SK-N-SH (cell line): ENCODE measurements around the gene CBX3. TPM values are rescaled to one million over a fixed set of nuclear protein-coding genes. Genes with fewer than 3 reads are reported as not detected.

Experiments used
- CTCF ChIA-PET: fragments of 300-600, 350-600 bp; formaldehyde crosslinking; extraction: SDS; loops from one replicate; lab custom pipeline; 2021; lab: Yijun Ruan, JAX
- POLR2A ChIA-PET: fragments of 350-600 bp; sonication (Branson Sonifier 250); formaldehyde crosslinking; extraction: SDS; loops from one replicate; lab custom pipeline; 2020; ENCODE audit warnings: antibody characterized with exemption, inconsistent platforms; lab: Yijun Ruan, JAX
- DNase-seq: peaks from one replicate; pipeline ENCODE4 v3.0.0; 2012
- H2AFZ ChIP-seq: fragments of 200-600 bp; sonication (generic); 2 replicates; pipeline ENCODE4 v1.8.1; 2016; ENCODE audit warnings: antibody characterized with exemption, mild to moderate bottlenecking, low read depth
- H3F3A ChIP-seq: fragments of 200-600 bp; sonication (generic); replicated peaks from 2 replicates; pipeline ENCODE3; 2016; ENCODE audit warnings: antibody characterized with exemption, mild to moderate bottlenecking; ENCODE audit not compliant: insufficient read depth
- H3K27ac ChIP-seq, 2 experiments: fragments of 200-500 bp in 1 of 2; fragments of 200-600 bp in 1 of 2; sonication (Bioruptor generic) in 1 of 2; sonication (generic), shearing (Covaris generic) in 1 of 2; 2 replicates each; pipeline versions ENCODE4 v1.5.1 to v1.6.1; 2014 to 2016; ENCODE audit warnings: low read depth in 2 of 2, inconsistent platforms in 1 of 2, low read length in 1 of 2, mild to moderate bottlenecking in 1 of 2, mixed read lengths in 1 of 2
- H3K27me3 ChIP-seq: fragments of 200-600 bp; sonication (generic), shearing (Covaris generic); 2 replicates; pipeline ENCODE4 v1.6.1; 2016; ENCODE audit warnings: mixed run types; ENCODE audit not compliant: insufficient read depth
- H3K36me3 ChIP-seq, 2 experiments: fragments of 200-500 bp in 1 of 2; fragments of 200-600 bp in 1 of 2; sonication (Bioruptor generic) in 1 of 2; sonication (generic) in 1 of 2; replicated peaks in 1 of 2; 2 replicates each; pipeline versions ENCODE3 to v1.5.1; 2014 to 2016; ENCODE audit warnings: low read length in 1 of 2, mild to moderate bottlenecking in 1 of 2; ENCODE audit not compliant: insufficient read depth in 2 of 2, control insufficient read depth in 1 of 2
- H3K4me1 ChIP-seq, 2 experiments: fragments of 200-500 bp in 1 of 2; fragments of 200-600 bp in 1 of 2; sonication (Bioruptor generic) in 1 of 2; sonication (generic), shearing (Covaris generic) in 1 of 2; 2 replicates each; pipeline versions ENCODE4 v1.5.1 to v1.6.1; 2014 to 2016; ENCODE audit warnings: low read depth in 1 of 2, low read length in 1 of 2, mixed run types in 1 of 2; ENCODE audit not compliant: insufficient read depth in 2 of 2, control insufficient read depth in 1 of 2
- H3K4me2 ChIP-seq: fragments of 200-600 bp; sonication (generic), shearing (Covaris generic); 2 replicates; pipeline ENCODE4 v1.6.1; 2017; ENCODE audit warnings: mixed run types
- H3K4me3 ChIP-seq, 2 experiments: fragments of 200-500 bp in 1 of 2; fragments of 200-600 bp in 1 of 2; sonication (Bioruptor generic) in 1 of 2; sonication (generic), shearing (Covaris generic) in 1 of 2; 2 replicates each; pipeline versions ENCODE4 v1.5.1 to v1.8.1; 2014 to 2016; ENCODE audit warnings: low read depth in 2 of 2, inconsistent platforms in 1 of 2, low read length in 1 of 2, mild to moderate bottlenecking in 1 of 2, mixed read lengths in 1 of 2, moderate library complexity in 1 of 2
- H3K79me2 ChIP-seq: fragments of 200-600 bp; sonication (generic); 2 replicates; pipeline ENCODE4 v1.8.1; 2017; ENCODE audit warnings: mild to moderate bottlenecking; ENCODE audit not compliant: insufficient read depth
- H3K9ac ChIP-seq: fragments of 200-600 bp; sonication (generic); 2 replicates; pipeline ENCODE4 v1.6.1; 2017; ENCODE audit warnings: mixed run types
- H3K9me2 ChIP-seq: fragments of 200-600 bp; sonication (generic); 2 replicates; pipeline ENCODE4 v1.6.1; 2017; ENCODE audit warnings: mixed run types
- H3K9me3 ChIP-seq: fragments of 200-600 bp; sonication (generic); 2 replicates; pipeline ENCODE4 v1.6.1; 2017; ENCODE audit warnings: mixed run types, mild to moderate bottlenecking, moderate library complexity
- H4K20me1 ChIP-seq: fragments of 200-600 bp; sonication (generic); 2 replicates; pipeline ENCODE4 v1.6.1; 2017; ENCODE audit warnings: mild to moderate bottlenecking, mixed run types; ENCODE audit not compliant: insufficient read depth
- CHD2 ChIP-seq: fragments of 150-350 bp; IDR thresholded peaks from 2 replicates; pipeline ENCODE4 v1.6.1; 2018; ENCODE audit warnings: low read length; ENCODE audit not compliant: partially characterized antibody
- CTCF ChIP-seq: fragments of 200-600 bp; sonication (generic); IDR thresholded peaks from 2 replicates; pipeline ENCODE4 v1.6.1; 2017; ENCODE audit warnings: antibody characterized with exemption, mild to moderate bottlenecking, moderate library complexity
- ELF1 ChIP-seq: IDR thresholded peaks from 2 replicates; pipeline ENCODE4 v1.4.0; 2012
- EP300 ChIP-seq, 2 experiments: IDR thresholded peaks; 2 replicates each; pipeline versions ENCODE4 v1.4.0 to v1.6.1; 2012; ENCODE audit warnings: borderline replicate concordance in 1 of 2, low read depth in 1 of 2, low read length in 1 of 2
- FOXM1 ChIP-seq: IDR thresholded peaks from 2 replicates; pipeline ENCODE4 v1.4.0; 2012; ENCODE audit warnings: low read depth, mild to moderate bottlenecking
- GATA2 ChIP-seq: sonication (generic); formaldehyde crosslinking; IDR thresholded peaks from 2 replicates; pipeline ENCODE4 v1.5.0; 2020; ENCODE audit warnings: mild to moderate bottlenecking, missing genetic modification reagents
- IRF3 ChIP-seq: fragments of 150-350 bp; IDR thresholded peaks from 2 replicates; pipeline ENCODE4 v1.6.1; 2016; ENCODE audit warnings: mild to moderate bottlenecking, low read depth, low read length
- JUND ChIP-seq: IDR thresholded peaks from 2 replicates; pipeline ENCODE4 v1.4.0; 2012
- MAX ChIP-seq: IDR thresholded peaks from 2 replicates; pipeline ENCODE4 v1.4.0; 2012; ENCODE audit warnings: low read depth
- MEF2A ChIP-seq: IDR thresholded peaks from 2 replicates; pipeline ENCODE4 v1.4.0; 2012; ENCODE audit warnings: low read depth, borderline replicate concordance
- NRF1 ChIP-seq: IDR thresholded peaks from 2 replicates; pipeline ENCODE4 v1.6.1; 2012; ENCODE audit warnings: low read depth, mild to moderate bottlenecking, low read length
- POLR2AphosphoS5 ChIP-seq: IDR thresholded peaks from 2 replicates; pipeline ENCODE4 v1.6.1; 2012; ENCODE audit warnings: low read depth, low read length
- REST ChIP-seq: IDR thresholded peaks from 2 replicates; pipeline ENCODE4 v1.6.1; 2012; ENCODE audit warnings: mild to moderate bottlenecking, low read depth, low read length, moderate library complexity
- RXRA ChIP-seq: IDR thresholded peaks from 2 replicates; pipeline ENCODE4 v1.4.0; 2012; ENCODE audit warnings: low read depth, mild to moderate bottlenecking, borderline replicate concordance
- SIN3A ChIP-seq: IDR thresholded peaks from 2 replicates; pipeline ENCODE4 v1.6.1; 2012; ENCODE audit warnings: low read depth, mild to moderate bottlenecking, low read length, moderate library complexity, borderline replicate concordance
- TCF12 ChIP-seq: IDR thresholded peaks from 2 replicates; pipeline ENCODE4 v1.4.0; 2012
- YY1 ChIP-seq: IDR thresholded peaks from 2 replicates; pipeline ENCODE4 v1.4.0; 2012; ENCODE audit warnings: low read depth, mild to moderate bottlenecking
- WGBS: methylation state at CpG from one replicate; pipeline ENCODE4 v1.1.6; 2017; ENCODE audit warnings: low lambda C conversion rate; 5-methylcytosine and 5-hydroxymethylcytosine counted together
- polyA plus RNA-seq, 3 experiments: library from polyadenylated mRNA; depleted of rRNA; stranded (reverse); fragments of >200 nt; gene quantifications; 2 replicates each; pipeline ENCODE4 v1.2.3, GENCODE V29; 2012

Gene CBX3
- polyA plus RNA-seq, 1 of the 3 experiments (the other 2 are of a cell fraction), result 97.0 TPM

GRCh38 chr7:26170663-26171062, 30.9 kb upstream of the CBX3 start:
- Histone ChIP-seq H2AFZ (no peak overlapping the region), H3K4me3 (no peak overlapping the region), H3K27ac (no peak overlapping the region), H3K4me2 (no peak overlapping the region), H3K4me1 (peaks cover 0 to 3% of the 10 kb centered on the region in 2 experiments; a peak in 1 of 4 replicates), H4K20me1 (no peaks in the 10 kb centered on the region), H3K36me3 (peaks cover 0 to 6% of the 10 kb centered on the region in 2 experiments), H3K9me2 (no peaks in the 10 kb centered on the region), H3K27me3 (no peaks in the 10 kb centered on the region), H3K79me2 (peaks cover 12% of the 10 kb centered on the region; the same call in 1 of the 2 replicates), H3K9me3 (no peaks in the 10 kb centered on the region), H3K9ac (no peak overlapping the region), H3F3A (peaks cover 5% of the 10 kb centered on the region)
- no peak for DNase-seq
- TF ChIP-seq ELF1, result no peak
- no peak for TF ChIP-seq EP300 (IDR thresholded peaks at IDR 0.05; ENCODE audit: borderline replicate concordance in 1 of 2, low read depth in 1 of 2, low read length in 1 of 2)
- TF ChIP-seq MEF2A, result no peak
- no peak for TF ChIP-seq REST
- TF ChIP-seq JUND, result no peak
- no peak for TF ChIP-seq CHD2
- 89% methylated on average over 1 of the region's 1 CpG for WGBS
- ChIA-PET CTCF (interaction anchor here (1.0 to 1.7 kb wide), 3 partner anchors 12 to 82 kb away, joined by 3 read pairs; no protein-coding TSS in a partner anchor), POLR2A (no interaction called here)

- 91% methylated on average over 2 of the region's 2 CpGs for WGBS
- CTCF ChIA-PET, result interaction anchor here (0.7 to 1.6 kb wide), 6 partner anchors 11 to 278 kb away, joined by 3 to 4 read pairs (median 3); no protein-coding TSS in a partner anchor
- POLR2A ChIA-PET, result no interaction called here
Observed at GRCh38 chr7:26171601-26172000, 29.9 kb upstream of the CBX3 start.

More at GRCh38 chr7:26171601-26172000, 29.9 kb upstream of the CBX3 start:
- H3F3A ChIP-seq, result peaks cover 5% of the 10 kb centered on the region
- no peaks in the 10 kb centered on the region for H3K27me3 ChIP-seq
- no peaks in the 10 kb centered on the region for H3K9me3 ChIP-seq
- H3K4me1 ChIP-seq, result peaks cover 0 to 3% of the 10 kb centered on the region in 2 experiments; a peak in 1 of 4 replicates
- H3K27ac ChIP-seq, result no peak overlapping the region
- H4K20me1 ChIP-seq, result no peaks in the 10 kb centered on the region
- H3K9ac ChIP-seq, result no peak overlapping the region
- peaks cover 12% of the 10 kb centered on the region; the same call in 1 of the 2 replicates for H3K79me2 ChIP-seq
- no peaks in the 10 kb centered on the region for H3K9me2 ChIP-seq
- no peak for DNase-seq
- no peak for TF ChIP-seq GATA2 (CRISPR knock-in tag)
- TF ChIP-seq TCF12, result no peak
- TF ChIP-seq NRF1, result no peak
- TF ChIP-seq IRF3, result no peak
- no peak for TF ChIP-seq SIN3A
- no peak for TF ChIP-seq JUND
- TF ChIP-seq RXRA, result no peak
- TF ChIP-seq MAX, result no peak
- TF ChIP-seq POLR2AphosphoS5, result no peak
- TF ChIP-seq EP300 (IDR thresholded peaks at IDR 0.05; ENCODE audit: borderline replicate concordance in 1 of 2, low read depth in 1 of 2, low read length in 1 of 2), result no peak
- TF ChIP-seq YY1, result no peak
- no peak for TF ChIP-seq FOXM1
- no peak for TF ChIP-seq CTCF
- no peak overlapping the region for H3K4me3 ChIP-seq
- no peak overlapping the region for H2AFZ ChIP-seq
- peaks cover 0 to 6% of the 10 kb centered on the region in 2 experiments for H3K36me3 ChIP-seq
- no peak overlapping the region for H3K4me2 ChIP-seq
